HFFc6 (cell line): ENCODE data around the gene MRPL32. TPM values are rescaled to one million over a fixed set of nuclear protein-coding genes. Genes with fewer than 3 reads are reported as not detected.

Experiments
- DNase-seq: peaks from one replicate; pipeline ENCODE4 v3.0.0-alpha.2; 2018
- H3K27ac Mint-ChIP-seq: 2 replicates; pipeline ENCODE4 v1.8.0; 2020; ENCODE audit warnings: mild to moderate bottlenecking, mixed read lengths
- H3K27me3 Mint-ChIP-seq: 2 replicates; pipeline ENCODE4 v1.8.0; 2021; ENCODE audit warnings: mild to moderate bottlenecking, moderate library complexity, mixed read lengths; ENCODE audit not compliant: insufficient read depth
- H3K36me3 Mint-ChIP-seq: 2 replicates; pipeline ENCODE4 v1.8.0; 2021; ENCODE audit warnings: low read depth, mixed read lengths
- H3K4me1 Mint-ChIP-seq: 2 replicates; pipeline ENCODE4 v1.8.0; 2020; ENCODE audit warnings: low read depth, mixed read lengths
- H3K4me3 Mint-ChIP-seq: 2 replicates; pipeline ENCODE4 v1.8.0; 2020; ENCODE audit warnings: mild to moderate bottlenecking, moderate library complexity, mixed read lengths
- H3K9me3 Mint-ChIP-seq: 2 replicates; pipeline ENCODE4 v1.8.0; 2020; ENCODE audit warnings: mild to moderate bottlenecking, mixed read lengths
- total RNA-seq, 6 experiments: library from RNA; stranded (reverse); fragmentation: NEBNext Ultra II Directional; extraction: Animal tissue kit (Norgen Biotek cat#: 25700); gene quantifications; 2 replicates in 1 of 6; 3 replicates in 5 of 6; pipeline ENCODE4 v1.2.3, GENCODE V29; 2021
- TF ChIP-seq, protein P1 (sequence below): fragments of 200-600 bp; sonication (generic); IDR thresholded peaks from 2 replicates; pipeline ENCODE4 v1.5.0; 2021; ENCODE audit warnings: antibody characterized with exemption, mild to moderate bottlenecking

MRPL32 gene
- total RNA-seq, 6 experiments from 2014 or later = 49.2 to 69.6 (median 58.8) TPM

GRCh38 chr7:42980084-42980483 is 47.9 kb downstream of the MRPL32 start:
- peaks cover 1% of the 10 kb centered on the region for H3K27me3 Mint-ChIP-seq
- H3K4me3 Mint-ChIP-seq = no peak overlapping the region
- no peaks in the 10 kb centered on the region for H3K36me3 Mint-ChIP-seq
- no peak for DNase-seq
- no peaks in the 10 kb centered on the region; the same call in 1 of the 2 replicates for H3K9me3 Mint-ChIP-seq
- H3K27ac Mint-ChIP-seq = no peak overlapping the region
- TF ChIP-seq, protein P1, sequence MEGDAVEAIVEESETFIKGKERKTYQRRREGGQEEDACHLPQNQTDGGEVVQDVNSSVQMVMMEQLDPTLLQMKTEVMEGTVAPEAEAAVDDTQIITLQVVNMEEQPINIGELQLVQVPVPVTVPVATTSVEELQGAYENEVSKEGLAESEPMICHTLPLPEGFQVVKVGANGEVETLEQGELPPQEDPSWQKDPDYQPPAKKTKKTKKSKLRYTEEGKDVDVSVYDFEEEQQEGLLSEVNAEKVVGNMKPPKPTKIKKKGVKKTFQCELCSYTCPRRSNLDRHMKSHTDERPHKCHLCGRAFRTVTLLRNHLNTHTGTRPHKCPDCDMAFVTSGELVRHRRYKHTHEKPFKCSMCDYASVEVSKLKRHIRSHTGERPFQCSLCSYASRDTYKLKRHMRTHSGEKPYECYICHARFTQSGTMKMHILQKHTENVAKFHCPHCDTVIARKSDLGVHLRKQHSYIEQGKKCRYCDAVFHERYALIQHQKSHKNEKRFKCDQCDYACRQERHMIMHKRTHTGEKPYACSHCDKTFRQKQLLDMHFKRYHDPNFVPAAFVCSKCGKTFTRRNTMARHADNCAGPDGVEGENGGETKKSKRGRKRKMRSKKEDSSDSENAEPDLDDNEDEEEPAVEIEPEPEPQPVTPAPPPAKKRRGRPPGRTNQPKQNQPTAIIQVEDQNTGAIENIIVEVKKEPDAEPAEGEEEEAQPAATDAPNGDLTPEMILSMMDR = no peak
- H3K4me1 Mint-ChIP-seq = no peaks in the 10 kb centered on the region

GRCh38 chr7:42980514-42980913 is 48.3 kb downstream of the MRPL32 start:
- no peak for DNase-seq
- Mint-ChIP-seq H3K4me1 (no peaks in the 10 kb centered on the region), H3K27ac (no peak overlapping the region), H3K27me3 (peaks cover 1% of the 10 kb centered on the region), H3K36me3 (no peaks in the 10 kb centered on the region), H3K9me3 (no peaks in the 10 kb centered on the region; the same call in 1 of the 2 replicates), H3K4me3 (no peak overlapping the region)
- TF ChIP-seq, protein P1 = no peak

- H3K27ac Mint-ChIP-seq = no peak overlapping the region
Measured at GRCh38 chr7:42981601-42982000, 49.4 kb downstream of the MRPL32 start.

GRCh38 chr7:42982604-42983115 is 50.5 kb downstream of the MRPL32 start:
- Mint-ChIP-seq H3K36me3 (no peaks in the 10 kb centered on the region), H3K9me3 (no peaks in the 10 kb centered on the region; the same call in 1 of the 2 replicates), H3K4me1 (no peaks in the 10 kb centered on the region), H3K27ac (no peak overlapping the region), H3K4me3 (no peak overlapping the region), H3K27me3 (peaks cover 2% of the 10 kb centered on the region)
- TF ChIP-seq, protein P1 = no peak; the same call in 1 of the 2 replicates
- no peak for DNase-seq

More at GRCh38 chr7:42981601-42982000, 49.4 kb downstream of the MRPL32 start:
- Mint-ChIP-seq H3K27me3 (peaks cover 3% of the 10 kb centered on the region), H3K4me3 (no peak overlapping the region), H3K36me3 (no peaks in the 10 kb centered on the region), H3K4me1 (no peaks in the 10 kb centered on the region), H3K9me3 (no peaks in the 10 kb centered on the region; the same call in 1 of the 2 replicates)
- no peak for DNase-seq
- TF ChIP-seq, protein P1 = no peak

DNA sequence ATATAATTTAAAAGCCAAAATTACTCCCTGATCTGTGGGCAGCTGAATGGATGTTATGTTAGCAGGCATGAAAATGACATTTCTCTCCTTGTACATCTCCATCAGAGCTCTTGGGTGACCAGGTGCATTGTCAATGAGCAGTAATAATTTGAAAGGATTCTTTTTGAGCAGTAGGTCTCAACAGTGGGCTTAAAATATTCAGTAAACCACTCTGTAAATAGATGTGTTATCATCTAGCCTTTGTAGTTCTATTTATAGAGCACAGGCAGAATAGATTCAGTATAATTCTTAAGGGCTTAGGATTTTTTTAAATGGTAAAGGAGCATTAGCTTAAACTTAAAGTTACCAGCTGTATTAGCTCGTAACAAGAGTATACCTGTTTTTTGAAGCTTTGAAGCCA is 52.0 kb downstream of the MRPL32 start:
- no peak overlapping the region for H3K4me3 Mint-ChIP-seq
- no peaks in the 10 kb centered on the region; the same call in 1 of the 2 replicates for H3K9me3 Mint-ChIP-seq
- no peaks in the 10 kb centered on the region for H3K36me3 Mint-ChIP-seq
- no peak for DNase-seq
- peaks cover 2% of the 10 kb centered on the region for H3K27me3 Mint-ChIP-seq
- H3K27ac Mint-ChIP-seq = no peak overlapping the region
- TF ChIP-seq, protein P1 = no peak
- H3K4me1 Mint-ChIP-seq = no peaks in the 10 kb centered on the region
